SW480 (cell line): ENCODE data around the gene OBSCN.

Source experiments
- DNase-seq: peaks from one replicate; pipeline ENCODE4 v3.0.0-alpha.2; 2016; ENCODE audit warnings: low spot score

OBSCN gene

GRCh38 chr1:228415853-228416216, 208.0 kb downstream of the OBSCN start:
- DNase-seq, result no peak

GRCh38 chr1:228416217-228416933, 208.5 kb downstream of the OBSCN start, which contains the start of gene TRIM17:
TSS of gene TRIM17 (minus strand) at chr1:228416861. CDS start at chr1:228415072, 1,789 bp downstream.
- no peak for DNase-seq

GRCh38 chr1:228417061-228417460, 209.2 kb downstream of the OBSCN start:
- no peak for DNase-seq

- DNase-seq, result no peak
These were observed 209.8 kb downstream of the OBSCN start for GRCh38 chr1:228417483-228418203.

GRCh38 chr1:228420968-228421826, 213.4 kb downstream of the OBSCN start:
- no peak for DNase-seq

GRCh38 chr1:228423404-228424053, 215.7 kb downstream of the OBSCN start:
- DNase-seq, result no peak

GRCh38 chr1:228424685-228425660, 217.1 kb downstream of the OBSCN start:
- DNase-seq, result no peak

GRCh38 chr1:228426518-228427175, 218.8 kb downstream of the OBSCN start:
- DNase-seq, result no peak

GRCh38 chr1:228428412-228428811, 220.6 kb downstream of the OBSCN start:
- no peak for DNase-seq
